ENCODE results near the gene ZSCAN5A. TPM values are rescaled to one million over a fixed set of nuclear protein-coding genes. Genes with fewer than 3 reads are reported as not detected.

Gene ZSCAN5A
- total RNA-seq, 1 experiment from 2014 or later, result 10.4 TPM

- TF ChIP-seq ZBTB43 (CRISPR knock-in tag; IDR thresholded peaks at IDR 0.05) (no peak), FOXJ3 (CRISPR knock-in tag; IDR thresholded peaks at IDR 0.05; ENCODE audit: borderline replicate concordance) (no peak)
These were observed 24.5 kb downstream of the ZSCAN5A start (continued) for GRCh38 chr19:56290104-56290503.

- Mint-ChIP-seq H3K4me1 (no peaks in the 10 kb centered on the region), H3K36me3 (peaks cover 3% of the 10 kb centered on the region; the same call in 1 of the 2 replicates), H3K27me3 (ENCODE audit: low read depth) (no peaks in the 10 kb centered on the region), H3K27ac (no peak overlapping the region), H3K9me3 (peaks cover 7% of the 10 kb centered on the region), H3K4me3 (no peak overlapping the region)
- no peak for TF ChIP-seq ESRRA (CRISPR knock-in tag; IDR thresholded peaks at IDR 0.05; ENCODE audit: borderline replicate concordance)
- TF ChIP-seq ZSCAN18 (CRISPR knock-in tag; IDR thresholded peaks at IDR 0.05), result no peak
- no peak for TF ChIP-seq CBFB (CRISPR knock-in tag; IDR thresholded peaks at IDR 0.05; ENCODE audit: low read depth)
- TF ChIP-seq JAZF1 (CRISPR knock-in tag; IDR thresholded peaks at IDR 0.05), result no peak
- no peak for TF ChIP-seq E2F4 (CRISPR knock-in tag; IDR thresholded peaks at IDR 0.05; ENCODE audit: borderline replicate concordance, low read depth)
- TF ChIP-seq MLX (CRISPR knock-in tag; IDR thresholded peaks at IDR 0.05), result no peak
- TF ChIP-seq ETV6 (CRISPR knock-in tag; IDR thresholded peaks at IDR 0.05), result no peak
- no peak for TF ChIP-seq ZNF232 (CRISPR knock-in tag; IDR thresholded peaks at IDR 0.05)
- no peak for TF ChIP-seq GRHL2 (CRISPR knock-in tag; IDR thresholded peaks at IDR 0.05; ENCODE audit: insufficient replicate concordance, severe bottlenecking)
- no peak for TF ChIP-seq NR2C2 (CRISPR knock-in tag; IDR thresholded peaks at IDR 0.05)
- TF ChIP-seq TEAD4 (CRISPR knock-in tag; IDR thresholded peaks at IDR 0.05), result no peak
- no peak for TF ChIP-seq HMGA2 (CRISPR knock-in tag; IDR thresholded peaks at IDR 0.05)
- POLR2A ChIA-PET, result interaction anchor here (0.6 kb wide), 1 partner anchor 200 kb away, joined by 3 read pairs; no protein-coding TSS in a partner anchor
- DNase-seq (ENCODE audit: low spot score), result no peak
- no peak for ATAC-seq
- CTCF ChIA-PET, result interaction anchor here (1.8 kb wide), 1 partner anchor 25 kb away, joined by 10 read pairs; no protein-coding TSS in a partner anchor
These were observed 29.9 kb downstream of the ZSCAN5A start for GRCh38 chr19:56284746-56285145.

- POLR2A ChIA-PET, result no interaction called here
- no peak overlapping the region for H3K27ac Mint-ChIP-seq
- no peak overlapping the region for H3K4me3 Mint-ChIP-seq
- peaks cover 12% of the 10 kb centered on the region for H3K9me3 Mint-ChIP-seq
- no peaks in the 10 kb centered on the region for H3K27me3 Mint-ChIP-seq (ENCODE audit: low read depth)
- H3K36me3 Mint-ChIP-seq, result no peaks in the 10 kb centered on the region
- no peak for DNase-seq (ENCODE audit: low spot score)
- H3K4me1 Mint-ChIP-seq, result no peaks in the 10 kb centered on the region
- no peak for ATAC-seq
- CTCF ChIA-PET, result interaction anchor here (0.6 to 1.8 kb wide), 3 partner anchors 27 to 144 kb away, joined by 3 to 10 read pairs (median 6); no protein-coding TSS in a partner anchor
- TF ChIP-seq GTF2I (CRISPR knock-in tag; conservative IDR thresholded peaks at IDR 0.05) (no peak), FOXP1 (CRISPR knock-in tag; IDR thresholded peaks at IDR 0.05; ENCODE audit: borderline replicate concordance) (no peak), JUN (CRISPR knock-in tag; IDR thresholded peaks at IDR 0.05) (no peak), ATF6 (CRISPR knock-in tag; IDR thresholded peaks at IDR 0.05) (no peak)
These were observed 31.8 kb downstream of the ZSCAN5A start for GRCh38 chr19:56282809-56283208.

Measured in WTC11 (cell line).